GM12891 (cell line): ENCODE measurements around the gene FHIT.

Experiments
- POLR2A ChIP-seq: IDR thresholded peaks from 2 replicates; pipeline ENCODE4 v1.6.1; 2011; ENCODE audit warnings: low read depth, low read length, control low read depth
- POLR2AphosphoS5 ChIP-seq: IDR thresholded peaks from 2 replicates; pipeline ENCODE4 v1.6.1; 2011; ENCODE audit warnings: low read depth, low read length, control low read depth
- TAF1 ChIP-seq: IDR thresholded peaks from 2 replicates; pipeline ENCODE4 v1.6.1; 2011; ENCODE audit warnings: low read depth, low read length, control low read depth

- TF ChIP-seq TAF1 (no peak), POLR2A (no peak), POLR2AphosphoS5 (no peak)
Observed at GRCh38 chr3:60017631-60018030, 1233.6 kb downstream of the FHIT start.
